Naive thymus-derived CD8-positive, alpha-beta T cell (primary cell): ENCODE measurements around the gene AKNA. TPM values are rescaled to one million over a fixed set of nuclear protein-coding genes. Genes with fewer than 3 reads are reported as not detected.
A peak's percentile ranks its signal among the peaks of the same experiment; 100 is the strongest.

Experiments
- ATAC-seq, 2 donors: fragments of 150-1000 bp; cut with Tn5 transposase in 1 of 2; sonication (Bioruptor Pico), chemical (Tn5 transposase) in 1 of 2; 1 replicate in 1 of 2; 2 replicates in 1 of 2; pipeline ENCODE4 v1.10.0; 2021; ENCODE audit warnings: mild to moderate bottlenecking in 2 of 2, moderate library complexity in 2 of 2
- POLR2A ChIA-PET: fragments of 350-600 bp; sonication (Branson Sonifier 250); formaldehyde crosslinking; loops from one replicate; lab custom pipeline; 2021; ENCODE audit warnings: antibody characterized with exemption; lab: Charles Lee
- DNase-seq, 10 donors: peaks; one replicate each; pipeline versions ENCODE4 v3.0.0 to v3.0.0-alpha.2; 2020 to 2022
- H3K27ac Mint-ChIP-seq, 10 donors: one replicate each; pipeline ENCODE4 v1.8.0; 2020 to 2022; ENCODE audit warnings: mild to moderate bottlenecking in 10 of 10, mixed read lengths in 10 of 10, moderate library complexity in 4 of 10, inconsistent platforms in 1 of 10
- H3K27me3 Mint-ChIP-seq, 5 donors: one replicate each; pipeline ENCODE4 v1.8.0; 2021 to 2022; ENCODE audit warnings: mixed read lengths in 5 of 5
- H3K36me3 Mint-ChIP-seq, 3 donors: one replicate each; pipeline ENCODE4 v1.8.0; 2020 to 2022; ENCODE audit warnings: mixed read lengths in 3 of 3, mild to moderate bottlenecking in 2 of 3, inconsistent platforms in 1 of 3
- H3K4me1 Mint-ChIP-seq, 4 donors: one replicate each; pipeline ENCODE4 v1.8.0; 2021 to 2022; ENCODE audit warnings: mixed read lengths in 4 of 4
- H3K4me3 Mint-ChIP-seq, 10 donors: one replicate each; pipeline ENCODE4 v1.8.0; 2020 to 2022; ENCODE audit warnings: mild to moderate bottlenecking in 10 of 10, mixed read lengths in 10 of 10, moderate library complexity in 6 of 10, inconsistent platforms in 1 of 10
- H3K9me3 Mint-ChIP-seq, 9 donors: one replicate each; pipeline ENCODE4 v1.8.0; 2020 to 2022; ENCODE audit warnings: mixed read lengths in 9 of 9, mild to moderate bottlenecking in 3 of 9, inconsistent platforms in 1 of 9, moderate library complexity in 1 of 9
- polyA plus RNA-seq, 3 donors: library from polyadenylated mRNA; unstranded; fragments of 300-500 nt; fragmentation: Illumina TruSeq; gene quantifications; one replicate each; pipeline ENCODE4 v1.2.3, GENCODE V29; 2021
- total RNA-seq, 8 experiments: library from RNA in 2 of 8; stranded (reverse) in 2 of 8; gene quantifications; one replicate each; pipeline ENCODE4 v1.2.3 and lab custom pipeline; 2021 to 2026

The AKNA gene
- total and polyA plus RNA-seq, 5 experiments from 2014 or later = 12.7 to 430 (median 31.6) TPM

GRCh38 chr9:114364134-114365041 lies 23.4 kb downstream of the AKNA start:
- Mint-ChIP-seq H3K27ac (peak overlapping the region; percentile 91 to 98 (median 94)), H3K9me3 (peaks cover 0 to 3% (median 0%) of the 10 kb centered on the region in 9 donors), H3K36me3 (peaks cover 5 to 95% (median 59%) of the 10 kb centered on the region in 3 donors), H3K4me1 (peaks cover 42 to 93% (median 87%) of the 10 kb centered on the region in 4 donors), H3K4me3 (peak overlapping the region in 9 of 10 donors; percentile 10 to 76 (median 72)), H3K27me3 (no peaks in the 10 kb centered on the region)
- POLR2A ChIA-PET = interaction anchor here (0.7 to 41.6 kb wide), 5 partner anchors 9 to 248 kb away, joined by 3 to 1589 read pairs (median 52); partner anchors contain the start of gene AKNA
- DNase-seq (no peak), ATAC-seq (no peak)

DNA sequence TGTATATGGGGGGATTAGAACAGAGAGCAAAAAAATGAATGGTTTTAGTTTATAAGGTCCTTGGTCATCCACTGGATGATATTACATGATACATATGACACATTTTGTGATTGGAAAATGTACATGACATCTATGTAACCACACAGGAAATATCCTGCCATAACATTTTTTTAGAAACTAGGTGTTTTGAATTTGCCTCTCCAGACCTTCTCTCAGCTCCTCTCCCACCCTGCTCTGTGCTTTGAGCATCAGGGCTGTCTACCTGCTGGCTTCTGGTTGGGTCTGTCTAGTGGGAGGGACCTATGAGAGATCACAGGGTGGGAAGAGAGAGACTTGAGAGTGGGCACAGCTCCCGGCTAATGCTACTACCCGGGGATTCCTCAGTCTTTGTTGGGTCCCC lies 24.4 kb downstream of the AKNA start:
- Mint-ChIP-seq H3K4me1 (peaks cover 44 to 90% (median 86%) of the 10 kb centered on the region in 4 donors), H3K4me3 (peak overlapping the region; percentile 38 to 76 (median 68)), H3K27me3 (no peaks in the 10 kb centered on the region), H3K36me3 (peaks cover 6 to 98% (median 58%) of the 10 kb centered on the region in 3 donors), H3K27ac (peak overlapping the region; percentile 91 to 98 (median 94)), H3K9me3 (peaks cover 0 to 3% (median 0%) of the 10 kb centered on the region in 9 donors)
- peak; percentile 60 to 70 for ATAC-seq
- POLR2A ChIA-PET = interaction anchor here (0.7 to 41.6 kb wide), 4 partner anchors 10 to 249 kb away, joined by 3 to 1589 read pairs (median 188); partner anchors contain the start of gene AKNA
- peak in 6 of 10 donors; percentile 29 to 58 (median 46) for DNase-seq

DNA sequence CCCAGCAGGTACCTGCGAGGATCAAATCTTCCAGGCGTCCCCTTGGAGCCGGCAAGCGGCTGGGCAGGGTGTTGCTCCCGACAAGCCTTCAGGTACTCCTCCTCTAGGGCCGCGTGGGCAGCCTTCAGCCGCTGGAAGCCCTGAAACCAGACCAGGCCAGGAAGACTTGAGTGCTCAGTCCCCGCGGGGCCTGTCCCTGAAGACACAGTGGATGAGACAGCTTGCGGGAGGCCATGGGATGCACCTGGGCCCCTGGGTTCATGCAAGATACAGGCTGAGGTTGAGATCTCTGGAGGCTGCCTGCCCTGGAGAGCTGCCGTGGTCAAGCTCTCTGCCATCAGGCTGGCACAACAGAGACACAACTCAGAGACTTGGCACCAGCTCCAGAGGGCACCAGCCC lies 25.4 kb downstream of the AKNA start:
- H3K4me1 Mint-ChIP-seq = peaks cover 44 to 85% (median 84%) of the 10 kb centered on the region in 4 donors
- DNase-seq (no peak), ATAC-seq (no peak)
- H3K27ac Mint-ChIP-seq = peak overlapping the region; percentile 37 to 98 (median 94)
- H3K9me3 Mint-ChIP-seq = peaks cover 0 to 3% (median 0%) of the 10 kb centered on the region in 9 donors
- no peaks in the 10 kb centered on the region for H3K27me3 Mint-ChIP-seq
- POLR2A ChIA-PET = interaction anchor here (0.9 to 41.6 kb wide), 4 partner anchors 8 to 30 kb away, joined by 4 to 1589 read pairs (median 188); partner anchors contain the start of gene AKNA
- H3K36me3 Mint-ChIP-seq = peaks cover 12 to 98% (median 57%) of the 10 kb centered on the region in 3 donors
- H3K4me3 Mint-ChIP-seq = no peak overlapping the region

GRCh38 chr9:114361542-114361941 lies 26.2 kb downstream of the AKNA start:
- H3K4me3 Mint-ChIP-seq = peak overlapping the region in 1 of 10 donors; percentile 19
- no peaks in the 10 kb centered on the region for H3K27me3 Mint-ChIP-seq
- peak overlapping the region; percentile 89 to 98 (median 92) for H3K27ac Mint-ChIP-seq
- POLR2A ChIA-PET = interaction anchor here (0.9 to 41.6 kb wide), 4 partner anchors 9 to 31 kb away, joined by 4 to 1589 read pairs (median 188); partner anchors contain the start of gene AKNA
- H3K4me1 Mint-ChIP-seq = peaks cover 40 to 82% (median 81%) of the 10 kb centered on the region in 4 donors
- peaks cover 10 to 98% (median 51%) of the 10 kb centered on the region in 3 donors for H3K36me3 Mint-ChIP-seq
- ATAC-seq (no peak), DNase-seq (no peak)
- H3K9me3 Mint-ChIP-seq = peaks cover 0 to 3% (median 0%) of the 10 kb centered on the region in 9 donors

GRCh38 chr9:114359801-114360200 lies 28.0 kb downstream of the AKNA start:
- ATAC-seq (no peak), DNase-seq (no peak)
- Mint-ChIP-seq H3K36me3 (peaks cover 10 to 100% (median 42%) of the 10 kb centered on the region in 3 donors), H3K27me3 (no peaks in the 10 kb centered on the region), H3K4me3 (no peak overlapping the region), H3K4me1 (peaks cover 38 to 80% (median 77%) of the 10 kb centered on the region in 4 donors), H3K9me3 (peaks cover 0 to 2% (median 0%) of the 10 kb centered on the region in 9 donors), H3K27ac (peak overlapping the region in 9 of 10 donors; percentile 89 to 98 (median 92))
- POLR2A ChIA-PET = interaction anchor here (17.4 to 41.6 kb wide), 3 partner anchors 7 to 33 kb away, joined by 324 to 1589 read pairs (median 324); partner anchors contain the start of gene AKNA

GRCh38 chr9:114357911-114358328 lies 29.9 kb downstream of the AKNA start:
- Mint-ChIP-seq H3K4me3 (no peak overlapping the region), H3K27ac (peak overlapping the region; percentile 65 to 95 (median 85)), H3K27me3 (no peaks in the 10 kb centered on the region), H3K36me3 (peaks cover 10 to 96% (median 29%) of the 10 kb centered on the region in 3 donors), H3K4me1 (peaks cover 26 to 72% (median 62%) of the 10 kb centered on the region in 4 donors), H3K9me3 (no peaks in the 10 kb centered on the region)
- POLR2A ChIA-PET = interaction anchor here (25.1 to 41.6 kb wide), 2 partner anchors 9 to 35 kb away, joined by 324 to 1589 read pairs; partner anchors contain the start of gene AKNA
- ATAC-seq = no peak
- no peak for DNase-seq

GRCh38 chr9:114357360-114357759 lies 30.4 kb downstream of the AKNA start:
- H3K4me3 Mint-ChIP-seq = no peak overlapping the region
- DNase-seq (no peak), ATAC-seq (no peak)
- H3K4me1 Mint-ChIP-seq = peaks cover 25 to 72% (median 60%) of the 10 kb centered on the region in 4 donors
- H3K27me3 Mint-ChIP-seq = no peaks in the 10 kb centered on the region
- H3K27ac Mint-ChIP-seq = peak overlapping the region in 9 of 10 donors; percentile 70 to 95 (median 82)
- peaks cover 10 to 96% (median 31%) of the 10 kb centered on the region in 3 donors for H3K36me3 Mint-ChIP-seq
- H3K9me3 Mint-ChIP-seq = no peaks in the 10 kb centered on the region
- POLR2A ChIA-PET = interaction anchor here (25.1 to 41.6 kb wide), 2 partner anchors 10 to 35 kb away, joined by 324 to 1589 read pairs; partner anchors contain the start of gene AKNA

GRCh38 chr9:114356792-114357191 lies 31.0 kb downstream of the AKNA start:
- no peak for ATAC-seq
- POLR2A ChIA-PET = interaction anchor here (0.7 to 41.6 kb wide), 3 partner anchors 10 to 36 kb away, joined by 3 to 1589 read pairs (median 324); partner anchors contain the start of gene AKNA
- no peaks in the 10 kb centered on the region for H3K27me3 Mint-ChIP-seq
- no peak overlapping the region for H3K4me3 Mint-ChIP-seq
- H3K27ac Mint-ChIP-seq = peak overlapping the region; percentile 58 to 95 (median 83)
- no peak for DNase-seq
- peaks cover 10 to 96% (median 27%) of the 10 kb centered on the region in 3 donors for H3K36me3 Mint-ChIP-seq
- H3K4me1 Mint-ChIP-seq = peaks cover 25 to 71% (median 61%) of the 10 kb centered on the region in 4 donors
- no peaks in the 10 kb centered on the region for H3K9me3 Mint-ChIP-seq

DNA sequence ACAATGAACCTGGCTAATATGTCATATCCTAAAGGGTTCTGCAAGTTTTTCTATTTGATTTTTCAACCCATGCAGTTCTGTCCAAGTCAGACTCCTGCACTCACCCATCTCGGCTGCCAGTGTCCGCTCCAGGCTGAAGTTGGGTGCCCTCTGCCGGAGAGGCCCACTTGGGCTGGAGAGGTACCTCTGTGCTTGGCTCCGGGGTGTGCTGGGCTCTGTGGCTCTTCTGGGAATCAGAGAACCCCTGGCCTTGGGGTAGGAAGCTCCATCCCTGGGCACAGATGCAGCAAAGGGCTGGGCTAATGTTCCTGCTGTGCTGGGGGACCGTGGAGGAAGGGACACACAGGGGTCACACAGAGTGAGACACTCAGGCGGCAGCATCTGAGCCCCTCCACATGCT lies 32.0 kb downstream of the AKNA start:
- Mint-ChIP-seq H3K27me3 (no peaks in the 10 kb centered on the region), H3K9me3 (no peaks in the 10 kb centered on the region), H3K27ac (peak overlapping the region in 6 of 10 donors; percentile 48 to 91 (median 76)), H3K4me3 (no peak overlapping the region), H3K4me1 (peaks cover 18 to 70% (median 59%) of the 10 kb centered on the region in 4 donors), H3K36me3 (peaks cover 10 to 94% (median 18%) of the 10 kb centered on the region in 3 donors)
- POLR2A ChIA-PET = interaction anchor here (25.1 to 41.6 kb wide), 2 partner anchors 11 to 37 kb away, joined by 324 to 1589 read pairs; partner anchors contain the start of gene AKNA
- DNase-seq = no peak
- no peak for ATAC-seq

DNA sequence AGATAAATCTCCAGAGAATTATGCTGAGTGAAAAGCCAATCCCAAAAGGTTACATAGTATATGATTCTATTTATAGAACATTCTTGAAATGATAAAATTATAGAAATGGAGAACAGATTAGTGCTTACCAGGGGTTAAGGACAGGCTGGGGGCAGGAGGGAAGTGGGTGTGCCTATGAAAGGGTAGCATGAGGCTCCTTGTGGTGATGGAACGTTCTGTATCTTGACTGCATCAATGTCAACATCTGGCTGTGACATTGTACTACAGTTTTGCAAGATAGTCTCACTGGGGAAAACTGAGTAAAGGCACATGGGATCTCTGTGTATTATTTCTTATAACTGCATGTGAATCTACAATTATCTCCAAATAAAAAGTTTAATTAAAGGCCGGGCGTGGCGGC lies 35.9 kb downstream of the AKNA start:
- H3K9me3 Mint-ChIP-seq = no peaks in the 10 kb centered on the region
- POLR2A ChIA-PET = interaction anchor here (1.2 to 41.6 kb wide), 5 partner anchors 10 to 41 kb away, joined by 3 to 1589 read pairs (median 6); partner anchors contain the start of gene AKNA
- DNase-seq (peak in 1 of 10 donors; percentile 42), ATAC-seq (peak; percentile 19 to 61)
- peak overlapping the region in 7 of 10 donors; percentile 26 to 54 (median 43) for H3K4me3 Mint-ChIP-seq
- H3K27me3 Mint-ChIP-seq = no peaks in the 10 kb centered on the region
- peaks cover 0 to 92% (median 24%) of the 10 kb centered on the region in 3 donors for H3K36me3 Mint-ChIP-seq
- H3K4me1 Mint-ChIP-seq = peaks cover 28 to 74% (median 60%) of the 10 kb centered on the region in 4 donors
- H3K27ac Mint-ChIP-seq = peak overlapping the region; percentile 16 to 91 (median 78)

DNA sequence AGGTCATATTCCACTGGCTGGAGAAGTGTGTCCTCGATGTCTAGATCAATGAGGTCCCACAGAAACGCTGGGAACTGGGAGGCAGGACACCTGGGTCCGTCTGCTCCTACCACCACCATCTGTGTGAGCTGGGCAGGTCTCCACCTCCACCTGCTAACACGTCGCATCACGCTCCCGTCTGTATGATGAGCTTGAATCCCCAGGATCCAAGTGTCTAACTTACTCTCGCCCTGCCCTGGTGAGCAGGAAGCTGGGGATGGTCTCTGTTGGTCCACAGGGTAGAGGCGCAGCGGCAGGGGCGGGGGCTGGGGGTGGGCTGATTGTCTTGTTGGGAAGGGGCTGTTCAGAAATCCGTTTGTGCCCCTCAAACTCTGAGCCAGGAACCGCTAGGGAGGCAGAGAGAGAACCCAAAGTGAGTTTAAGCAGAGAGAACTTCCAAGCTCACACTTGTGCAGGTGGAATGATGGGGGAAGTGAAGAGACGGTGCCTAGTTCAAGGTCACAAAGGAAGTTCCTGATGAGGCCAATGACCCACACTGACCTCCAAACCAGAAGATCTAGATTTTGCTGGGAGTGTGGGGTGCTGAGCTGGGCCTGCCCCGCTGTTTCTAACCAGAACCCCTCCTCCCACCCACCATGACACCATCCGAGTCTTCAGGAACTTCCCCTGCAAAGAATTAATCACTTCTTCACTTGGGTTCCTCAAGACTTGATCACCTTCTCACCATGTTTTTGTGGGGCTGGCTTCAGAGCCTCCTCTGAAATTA lies 37.0 kb downstream of the AKNA start:
- Mint-ChIP-seq H3K27ac (peak overlapping the region; percentile 67 to 96 (median 90)), H3K36me3 (peaks cover 0 to 92% (median 31%) of the 10 kb centered on the region in 3 donors), H3K4me3 (peak overlapping the region in 6 of 10 donors; percentile 18 to 81 (median 55)), H3K9me3 (no peaks in the 10 kb centered on the region), H3K27me3 (no peaks in the 10 kb centered on the region), H3K4me1 (peaks cover 25 to 72% (median 52%) of the 10 kb centered on the region in 4 donors)
- ATAC-seq (no peak), DNase-seq (no peak)
- POLR2A ChIA-PET = interaction anchor here (1.2 to 41.6 kb wide), 5 partner anchors 9 to 42 kb away, joined by 4 to 1589 read pairs (median 6); partner anchors contain the start of gene AKNA
